Neural cell (in vitro differentiated cells): ENCODE results near the gene TPSB2. TPM values are rescaled to one million over a fixed set of nuclear protein-coding genes. Genes with fewer than 3 reads are reported as not detected.

Experiments used
- H2AFZ ChIP-seq: fragments of 200-600, 300-800 bp; sonication (generic), shearing (Covaris generic); 2 replicates; pipeline ENCODE4 v1.6.0; 2014; ENCODE audit warnings: low read depth, mild to moderate bottlenecking, antibody characterized with exemption, low read length, moderate library complexity
- H3F3A ChIP-seq: fragments of 200-600 bp; shearing (Covaris generic); 2 replicates; pipeline ENCODE4 v1.6.1; 2016; ENCODE audit warnings: mild to moderate bottlenecking, moderate library complexity, mixed read lengths, antibody characterized with exemption, low read length; ENCODE audit not compliant: insufficient read depth, poor library complexity, severe bottlenecking
- H3K27ac ChIP-seq: fragments of 200-600, 300-800 bp; sonication (generic), shearing (Covaris generic); 2 replicates; pipeline ENCODE4 v1.5.1; 2014; ENCODE audit warnings: mild to moderate bottlenecking, low read length, moderate library complexity
- H3K27me3 ChIP-seq: fragments of 300-800, 200-600 bp; sonication (generic), shearing (Covaris generic); 2 replicates; pipeline ENCODE4 v1.6.0; 2014; ENCODE audit warnings: mild to moderate bottlenecking, low read depth, low read length, moderate library complexity; ENCODE audit not compliant: insufficient read depth
- H3K36me3 ChIP-seq: fragments of 300-800, 200-600 bp; sonication (generic), shearing (Covaris generic); 2 replicates; pipeline ENCODE4 v1.5.1; 2014; ENCODE audit warnings: mild to moderate bottlenecking, antibody characterized with exemption, low read length, moderate library complexity; ENCODE audit not compliant: insufficient read depth
- H3K4me2 ChIP-seq: fragments of 300-800, 200-600 bp; sonication (generic), shearing (Covaris generic); 2 replicates; pipeline ENCODE4 v1.6.0; 2014; ENCODE audit warnings: mild to moderate bottlenecking, low read length
- H3K4me3 ChIP-seq: fragments of 300-800, 200-600 bp; sonication (generic), shearing (Covaris generic); 2 replicates; pipeline ENCODE4 v1.5.1; 2014; ENCODE audit warnings: mild to moderate bottlenecking, low read length, moderate library complexity
- H3K79me2 ChIP-seq: fragments of 200-600 bp; shearing (Covaris generic); replicated peaks from 2 replicates; pipeline ENCODE4 v1.6.0; 2014; ENCODE audit warnings: mild to moderate bottlenecking, low read length, moderate library complexity; ENCODE audit not compliant: insufficient read depth
- H3K9ac ChIP-seq: fragments of 300-800, 200-600 bp; sonication (generic), shearing (Covaris generic); 2 replicates; pipeline ENCODE4 v1.6.1; 2016; ENCODE audit warnings: mild to moderate bottlenecking, low read length, mixed read lengths
- H3K9me2 ChIP-seq: fragments of 200-600 bp; shearing (Covaris generic); 2 replicates; pipeline ENCODE4 v1.6.1; 2016; ENCODE audit warnings: mild to moderate bottlenecking, low read length, mixed read lengths; ENCODE audit not compliant: insufficient read depth
- H3K9me3 ChIP-seq: fragments of 200-600, 300-800 bp; sonication (generic), shearing (Covaris generic); 2 replicates; pipeline ENCODE4 v1.6.1; 2016; ENCODE audit warnings: mild to moderate bottlenecking, mixed run types, low read length, moderate library complexity, mixed read lengths
- H4K20me1 ChIP-seq: fragments of 200-600 bp; shearing (Covaris generic); 2 replicates; pipeline ENCODE4 v1.6.1; 2016; ENCODE audit warnings: mild to moderate bottlenecking, mixed run types; ENCODE audit not compliant: insufficient read depth
- CTCF ChIP-seq: fragments of 450-650 bp; IDR thresholded peaks from 2 replicates; pipeline ENCODE4 v1.5.1; 2014; ENCODE audit warnings: antibody characterized with exemption, mild to moderate bottlenecking, moderate library complexity; ENCODE audit not compliant: poor library complexity, severe bottlenecking
- EP300 ChIP-seq: fragments of 450-650 bp; conservative IDR thresholded peaks from 2 replicates; pipeline ENCODE4 v1.6.1; 2014; ENCODE audit warnings: antibody characterized with exemption, mild to moderate bottlenecking, moderate library complexity; ENCODE audit not compliant: poor library complexity, severe bottlenecking
- EZH2 ChIP-seq: fragments of 200-600, 300-800 bp; shearing (Covaris generic), sonication (generic); IDR thresholded peaks from 2 replicates; pipeline ENCODE4 v1.6.1; 2014; ENCODE audit warnings: antibody characterized with exemption, low read length, borderline replicate concordance, mild to moderate bottlenecking; ENCODE audit not compliant: insufficient read depth, poor library complexity, severe bottlenecking
- MXI1 ChIP-seq: fragments of 450-650 bp; conservative IDR thresholded peaks from 2 replicates; pipeline ENCODE4 v1.6.1; 2014; ENCODE audit warnings: antibody characterized with exemption, mild to moderate bottlenecking; ENCODE audit not compliant: poor library complexity, severe bottlenecking
- POLR2AphosphoS5 ChIP-seq: IDR thresholded peaks from 2 replicates; pipeline ENCODE4 v1.6.1; 2012
- RAD21 ChIP-seq: fragments of 450-650 bp; conservative IDR thresholded peaks from 2 replicates; pipeline ENCODE4 v1.6.1; 2014; ENCODE audit warnings: antibody characterized with exemption, mild to moderate bottlenecking, moderate library complexity
- REST ChIP-seq: IDR thresholded peaks from 2 replicates; pipeline ENCODE4 v1.6.1; 2012; ENCODE audit warnings: borderline replicate concordance
- SMC3 ChIP-seq: fragments of 450-650 bp; conservative IDR thresholded peaks from 2 replicates; pipeline ENCODE4 v1.6.1; 2014; ENCODE audit warnings: antibody characterized with exemption, mild to moderate bottlenecking, moderate library complexity; ENCODE audit not compliant: poor library complexity
- TAF1 ChIP-seq: IDR thresholded peaks from 2 replicates; pipeline ENCODE4 v1.6.1; 2012; ENCODE audit warnings: low read depth
- polyA plus RNA-seq: library from polyadenylated mRNA; depleted of rRNA; stranded (reverse); fragments of >200 nt; gene quantifications from 2 replicates; pipeline ENCODE4 v1.2.3, GENCODE V29; 2014

The TPSB2 gene
- polyA plus RNA-seq, 1 donor from 2014 or later = not detected

GRCh38 chr16:1180549-1181403 lies 49.2 kb downstream of the TPSB2 start:
- Histone ChIP-seq H3K27ac (no peak overlapping the region), H3K36me3 (no peaks in the 10 kb centered on the region), H3K4me3 (no peak overlapping the region), H3K79me2 (no peaks in the 10 kb centered on the region), H3F3A (no peaks in the 10 kb centered on the region), H4K20me1 (no peaks in the 10 kb centered on the region), H3K9me3 (no peaks in the 10 kb centered on the region), H3K9ac (no peak overlapping the region), H3K27me3 (no peaks in the 10 kb centered on the region), H3K4me2 (no peak overlapping the region), H3K9me2 (no peaks in the 10 kb centered on the region), H2AFZ (no peak overlapping the region)
- TF ChIP-seq POLR2AphosphoS5 (no peak), REST (no peak), RAD21 (no peak), MXI1 (no peak), TAF1 (no peak), CTCF (no peak), EZH2 (no peak), SMC3 (no peak), EP300 (no peak)

Other genes starting within 250 kb of the TPSB2 start
- gene SOX8, start 248.4 kb downstream of the TPSB2 start, polyA plus RNA-seq = 3.9 and 4.6 TPM in 2 replicates
- not detected in 2 replicates for gene SSTR5, start 157.4 kb downstream of the TPSB2 start, polyA plus RNA-seq
- 0.79 TPM in 1 of 2 replicates, not detected in the other for gene C1QTNF8, start 133.9 kb downstream of the TPSB2 start, polyA plus RNA-seq
- 27.7 and 35.7 TPM in 2 replicates for gene CACNA1H, start 77.1 kb downstream of the TPSB2 start, polyA plus RNA-seq
- gene TPSG1, start 4.9 kb downstream of the TPSB2 start, polyA plus RNA-seq = not detected in 2 replicates
- gene TPSAB1, start 10.5 kb upstream of the TPSB2 start, polyA plus RNA-seq = not detected in 2 replicates
- gene TPSD1, start 25.9 kb upstream of the TPSB2 start, polyA plus RNA-seq = not detected in 2 replicates
- 111 and 126 TPM in 2 replicates for gene UBE2I, start 79.5 kb upstream of the TPSB2 start, polyA plus RNA-seq
- gene BAIAP3, start 103.5 kb upstream of the TPSB2 start, polyA plus RNA-seq = 65.2 and 93.7 TPM in 2 replicates
- gene TSR3, start 121.7 kb upstream of the TPSB2 start, polyA plus RNA-seq = 102 and 106 TPM in 2 replicates
- 74.2 and 90.5 TPM in 2 replicates for gene GNPTG, start 121.7 kb upstream of the TPSB2 start, polyA plus RNA-seq
- 11.9 and 13.0 TPM in 2 replicates for gene UNKL, start 184.5 kb upstream of the TPSB2 start, polyA plus RNA-seq
- 37.3 and 41.0 TPM in 2 replicates for gene UQCC4, start 190.6 kb upstream of the TPSB2 start, polyA plus RNA-seq
- not detected in 2 replicates for gene PERCC1, start 200.9 kb upstream of the TPSB2 start, polyA plus RNA-seq
- 3.1 and 3.3 TPM in 2 replicates for gene CCDC154, start 214.4 kb upstream of the TPSB2 start, polyA plus RNA-seq
- 40.9 and 53.2 TPM in 2 replicates for gene CLCN7, start 244.8 kb upstream of the TPSB2 start, polyA plus RNA-seq